ENCODE measurements around the gene HOXB4. TPM values are rescaled to one million over a fixed set of nuclear protein-coding genes. Genes with fewer than 3 reads are reported as not detected.

HOXB4 gene
- total and polyA plus RNA-seq, 8 donors: 0.45 to 5.1 (median 2.1) TPM; not detected in 2

GRCh38 chr17:48543107-48543853 is 34.9 kb downstream of the HOXB4 start:
- Histone ChIP-seq H3K27ac (peak overlapping the region; percentile 74 to 95 (median 93)), H3K4me3 (peak overlapping the region; percentile 62 to 75 (median 66)), H3K36me3 (peaks cover 0 to 6% (median 0%) of the 10 kb centered on the region in 4 donors), H3K4me1 (peaks cover 14 to 50% (median 37%) of the 10 kb centered on the region in 4 donors), H3K9me3 (no peaks in the 10 kb centered on the region), H3K27me3 (peaks cover 4 to 78% (median 32%) of the 10 kb centered on the region in 3 donors)
- intact Hi-C loops (cut with DNase I; ENCODE audit: low total_unique reads): no loop called here
- 1 to 2% (median 2%) methylated on average over 51 to 72 of the region's 72 CpGs for WGBS, 5 donors
- DNase-seq: peak in 1 of 2 donors; percentile 72
- TF ChIP-seq POLR2A (IDR thresholded peaks at IDR 0.05) (no peak), CTCF (IDR thresholded peaks at IDR 0.05) (peak in 1 of 7 experiments; percentile 9)

GRCh38 chr17:48542698-48543106 is 35.4 kb downstream of the HOXB4 start:
- H3K4me1 ChIP-seq: peaks cover 14 to 49% (median 35%) of the 10 kb centered on the region in 4 donors
- H3K27ac ChIP-seq: peak overlapping the region; percentile 74 to 95 (median 93)
- H3K27me3 ChIP-seq: peaks cover 4 to 75% (median 32%) of the 10 kb centered on the region in 3 donors
- 6 to 12% (median 9%) methylated on average over 12 of the region's 12 CpGs for WGBS, 5 donors
- H3K9me3 ChIP-seq: no peaks in the 10 kb centered on the region
- TF ChIP-seq CTCF (IDR thresholded peaks at IDR 0.05) (no peak), EP300 (IDR thresholded peaks at IDR 0.05) (no peak), POLR2AphosphoS5 (IDR thresholded peaks at IDR 0.05) (no peak)
- DNase-seq: no peak
- intact Hi-C loops (cut with DNase I; ENCODE audit: low total_unique reads): no loop called here
- peaks cover 0 to 6% (median 0%) of the 10 kb centered on the region in 4 donors for H3K36me3 ChIP-seq
- H3K4me3 ChIP-seq: peak overlapping the region; percentile 62 to 75 (median 66)

- Histone ChIP-seq H3K9me3 (no peaks in the 10 kb centered on the region), H3K4me3 (peak overlapping the region; percentile 62 to 75 (median 66)), H3K27me3 (peaks cover 4 to 70% (median 32%) of the 10 kb centered on the region in 3 donors), H3K27ac (peak overlapping the region; percentile 90 to 95 (median 93)), H3K4me1 (peaks cover 14 to 46% (median 32%) of the 10 kb centered on the region in 4 donors), H3K36me3 (peaks cover 0 to 6% (median 0%) of the 10 kb centered on the region in 4 donors)
- 14 to 25% (median 22%) methylated on average over 27 of the region's 27 CpGs for WGBS, 5 donors
- intact Hi-C loops (cut with DNase I; ENCODE audit: low total_unique reads): no loop called here
- TF ChIP-seq POLR2AphosphoS5 (IDR thresholded peaks at IDR 0.05) (no peak), CTCF (IDR thresholded peaks at IDR 0.05) (no peak), EP300 (IDR thresholded peaks at IDR 0.05) (no peak), POLR2A (IDR thresholded peaks at IDR 0.05) (no peak)
- DNase-seq: no peak
Observed at GRCh38 chr17:48542114-48542656, 36.0 kb downstream of the HOXB4 start.

GRCh38 chr17:48541577-48542113 is 36.5 kb downstream of the HOXB4 start:
- Histone ChIP-seq H3K27ac (peak overlapping the region; percentile 90 to 95 (median 93)), H3K4me3 (peak overlapping the region; percentile 62 to 75 (median 66)), H3K36me3 (peaks cover 0 to 6% (median 0%) of the 10 kb centered on the region in 4 donors), H3K27me3 (peaks cover 4 to 64% (median 32%) of the 10 kb centered on the region in 3 donors), H3K4me1 (peaks cover 14 to 42% (median 30%) of the 10 kb centered on the region in 4 donors), H3K9me3 (no peaks in the 10 kb centered on the region)
- TF ChIP-seq CTCF (IDR thresholded peaks at IDR 0.05) (no peak), POLR2AphosphoS5 (IDR thresholded peaks at IDR 0.05) (peak in 2 of 3 donors; percentile 36 to 37)
- WGBS, 5 donors: 4 to 10% (median 8%) methylated on average over 29 to 36 of the region's 36 CpGs
- intact Hi-C loops (cut with DNase I; ENCODE audit: low total_unique reads): no loop called here
- DNase-seq: peak in 1 of 2 donors; percentile 90
